ENCODE results near the gene SPATA3.

SPATA3 gene

DNA sequence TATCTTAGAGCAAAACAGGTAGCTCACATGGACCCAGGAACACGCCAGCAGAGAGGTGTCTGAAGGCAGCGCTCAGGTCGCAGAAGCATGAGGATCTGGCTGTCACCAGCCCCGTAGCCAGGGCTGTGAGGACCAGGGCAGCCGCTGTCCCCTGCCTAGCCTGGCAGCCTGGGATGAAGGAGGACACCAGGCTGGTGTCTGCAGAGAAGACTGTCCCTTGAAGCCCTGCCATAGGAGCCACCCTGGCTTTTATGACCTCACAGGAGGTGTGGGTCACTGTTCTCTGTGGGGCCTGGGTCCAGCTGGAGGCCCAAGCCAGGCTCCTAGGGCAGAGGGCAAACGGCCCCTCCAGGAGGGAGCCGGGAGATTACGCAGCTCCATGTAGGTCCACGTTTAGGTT, at the start of gene SPATA3:
Gene SPATA3 (plus strand): TSS at position 301 of the 400 bp plus-strand sequence. CDS start 113 bp downstream, outside the sequence.
- DNase-seq (ENCODE audit: low read depth in 1 of 2, low spot score in 1 of 2): no peak

DNA sequence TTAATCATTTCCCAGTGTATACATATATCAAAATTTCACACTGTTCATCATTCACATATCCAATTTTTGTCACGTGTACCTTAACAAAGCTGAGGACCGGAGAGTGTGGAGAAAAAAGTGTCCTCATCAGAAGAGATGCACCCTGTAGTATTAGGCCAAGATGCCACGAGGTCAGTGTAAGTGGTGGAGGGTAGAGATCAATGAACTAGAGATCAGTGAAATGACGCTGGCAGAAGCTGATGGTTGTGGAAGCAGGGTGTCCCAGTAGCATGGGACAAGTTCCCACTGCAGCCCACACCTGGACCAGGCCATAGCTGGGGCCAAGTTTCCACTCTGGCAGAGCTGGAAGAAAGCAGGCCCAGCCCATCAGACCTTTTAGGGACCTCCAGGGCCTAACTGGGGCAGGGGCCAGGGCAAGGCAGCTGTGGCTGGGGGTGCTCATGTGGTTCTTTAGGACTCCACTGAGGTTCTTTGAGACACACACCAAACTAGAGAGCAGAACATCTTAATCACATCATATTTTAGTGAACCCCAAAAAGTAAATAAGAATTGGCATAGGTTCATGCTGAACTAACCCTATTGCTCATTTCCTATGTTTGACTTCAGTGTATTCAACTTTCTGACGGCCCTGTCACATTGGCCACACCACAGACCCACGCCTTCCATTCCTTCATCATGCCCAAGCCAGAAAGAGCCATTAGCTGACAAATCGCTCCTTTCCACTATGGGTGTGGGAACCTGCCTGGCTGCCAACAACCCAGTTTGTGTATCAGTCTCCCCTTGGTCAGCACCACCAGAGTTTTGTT, 49.3 kb upstream of the SPATA3 start:
- no peak for DNase-seq (ENCODE audit: low read depth in 1 of 2, low spot score in 1 of 2)

DNA sequence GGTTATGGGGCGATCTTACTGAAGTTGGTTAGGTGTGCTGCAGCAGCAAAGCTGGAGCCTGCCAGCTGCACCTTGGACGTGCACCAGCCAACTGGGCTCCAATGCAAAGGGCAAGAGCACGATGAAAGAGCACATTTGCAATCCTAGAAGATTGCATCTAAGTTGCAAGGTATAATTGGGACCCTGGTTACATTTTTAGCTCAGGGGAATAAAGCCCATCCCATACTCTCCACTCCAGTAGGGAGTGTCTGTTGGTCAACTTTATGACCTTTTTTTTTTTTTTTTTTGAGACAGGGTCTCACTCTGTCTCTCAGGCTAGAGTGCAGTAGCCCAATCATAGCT, 48.7 kb upstream of the SPATA3 start:
- DNase-seq (ENCODE audit: low read depth in 1 of 2, low spot score in 1 of 2): no peak

DNA sequence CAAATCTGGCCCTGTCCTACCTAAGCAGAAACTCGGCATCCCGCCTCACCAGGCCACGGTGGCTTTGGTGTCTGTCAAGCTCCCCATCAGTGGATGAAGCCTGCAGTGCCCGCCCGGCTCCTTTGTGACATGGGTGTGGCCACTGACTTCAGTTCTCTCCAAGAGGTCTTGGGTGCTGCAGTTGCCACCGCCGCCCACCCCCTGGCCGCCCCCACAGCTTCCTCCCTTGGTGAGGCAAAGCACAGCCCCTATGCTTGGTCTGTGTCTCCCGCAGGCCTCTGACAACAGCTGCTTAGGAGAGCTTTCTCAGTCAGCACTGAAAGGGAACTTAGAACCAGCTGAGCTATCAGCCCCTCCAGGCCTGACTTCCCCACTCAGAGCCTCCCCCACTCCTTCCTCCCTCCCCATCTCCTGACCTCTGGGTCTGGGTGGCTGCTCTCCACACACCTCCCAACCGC, 48.0 kb upstream of the SPATA3 start:
- no peak for DNase-seq (ENCODE audit: low read depth in 1 of 2, low spot score in 1 of 2)

DNA sequence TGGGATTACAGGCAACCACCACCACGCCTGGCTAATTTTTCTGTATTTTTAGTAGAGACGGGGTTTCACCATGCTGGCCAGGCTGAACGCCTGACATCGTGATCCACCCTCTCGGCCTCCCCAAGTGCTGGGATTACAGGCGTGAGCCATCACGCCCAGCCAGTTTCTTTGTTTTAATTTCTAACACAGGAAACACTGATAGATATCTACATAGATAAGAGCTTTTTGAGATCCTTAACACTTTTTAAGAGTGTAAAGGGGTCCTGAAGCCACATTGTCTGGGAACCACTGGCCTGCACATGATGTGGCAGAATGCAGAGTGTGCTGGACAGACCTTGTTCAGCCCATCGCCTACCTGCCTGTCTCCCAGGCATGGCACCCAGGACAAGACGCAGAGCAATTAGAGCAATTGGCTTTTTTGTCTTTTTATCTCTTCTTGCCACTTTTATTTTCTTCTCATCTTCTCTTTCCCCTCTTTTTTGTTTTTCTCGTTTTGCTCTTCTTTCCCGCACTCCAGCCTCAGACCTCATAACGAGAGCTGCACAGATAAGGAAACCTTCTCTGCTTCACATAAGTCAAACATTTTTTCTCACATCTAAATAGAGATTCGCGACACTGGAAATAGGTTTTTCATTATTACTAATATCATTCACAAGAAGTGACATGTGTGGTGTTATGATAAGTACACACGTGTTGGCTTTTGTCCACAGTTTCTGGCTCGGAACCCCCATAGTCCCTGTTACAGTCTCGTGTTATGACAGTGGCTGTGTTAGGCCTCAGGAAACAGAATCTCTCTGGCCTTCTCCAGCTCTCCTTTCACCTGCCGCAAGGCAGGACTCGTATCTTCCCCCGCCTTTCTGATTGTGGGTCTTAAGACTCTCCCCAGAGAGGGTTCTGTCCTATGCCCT, 45.7 kb upstream of the SPATA3 start:
- DNase-seq (ENCODE audit: low read depth in 1 of 2, low spot score in 1 of 2): no peak

DNA sequence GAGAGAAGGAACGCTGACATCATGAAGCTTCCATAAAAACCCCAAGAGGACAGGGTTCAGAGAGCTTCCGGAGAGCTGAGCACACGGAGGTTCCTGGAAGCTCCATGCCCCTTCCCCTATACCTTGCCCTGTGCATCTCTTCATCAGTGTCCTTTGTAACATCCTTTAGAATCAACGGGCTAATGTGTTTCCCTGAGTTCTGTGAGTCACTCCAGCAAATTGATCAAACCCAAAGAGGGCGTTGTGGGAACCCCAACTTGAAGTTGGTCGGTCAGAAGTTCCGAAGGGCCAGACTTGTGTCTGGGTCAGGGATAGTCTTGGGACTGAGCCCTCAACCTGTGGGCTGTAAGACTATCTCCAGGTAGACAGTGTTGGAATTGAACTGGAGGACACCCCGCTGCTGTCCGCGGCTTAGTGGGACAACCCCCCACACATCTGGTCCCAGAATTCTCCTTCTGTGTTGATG, 45.0 kb upstream of the SPATA3 start:
- DNase-seq (ENCODE audit: low read depth in 1 of 2, low spot score in 1 of 2): no peak

DNA sequence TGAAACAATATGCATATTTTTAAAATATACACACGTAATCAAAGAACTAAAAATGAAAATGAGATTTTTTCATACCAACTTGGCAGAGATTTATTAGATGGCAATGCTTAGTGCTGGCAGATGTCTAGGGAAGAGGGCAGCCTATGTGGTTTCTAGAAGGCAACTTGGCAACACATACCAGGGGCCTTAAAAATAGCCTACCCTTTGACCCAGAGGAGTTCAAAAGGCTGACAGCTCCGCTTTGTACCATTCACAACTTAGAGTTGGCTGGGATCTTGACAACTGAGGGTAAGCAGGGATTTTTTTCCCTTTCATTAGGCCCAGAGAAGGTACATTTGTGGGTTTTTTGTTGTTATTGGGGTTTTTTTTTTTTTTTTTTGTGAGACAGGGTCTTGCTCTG, 44.5 kb upstream of the SPATA3 start:
- DNase-seq (ENCODE audit: low read depth in 1 of 2, low spot score in 1 of 2): no peak

DNA sequence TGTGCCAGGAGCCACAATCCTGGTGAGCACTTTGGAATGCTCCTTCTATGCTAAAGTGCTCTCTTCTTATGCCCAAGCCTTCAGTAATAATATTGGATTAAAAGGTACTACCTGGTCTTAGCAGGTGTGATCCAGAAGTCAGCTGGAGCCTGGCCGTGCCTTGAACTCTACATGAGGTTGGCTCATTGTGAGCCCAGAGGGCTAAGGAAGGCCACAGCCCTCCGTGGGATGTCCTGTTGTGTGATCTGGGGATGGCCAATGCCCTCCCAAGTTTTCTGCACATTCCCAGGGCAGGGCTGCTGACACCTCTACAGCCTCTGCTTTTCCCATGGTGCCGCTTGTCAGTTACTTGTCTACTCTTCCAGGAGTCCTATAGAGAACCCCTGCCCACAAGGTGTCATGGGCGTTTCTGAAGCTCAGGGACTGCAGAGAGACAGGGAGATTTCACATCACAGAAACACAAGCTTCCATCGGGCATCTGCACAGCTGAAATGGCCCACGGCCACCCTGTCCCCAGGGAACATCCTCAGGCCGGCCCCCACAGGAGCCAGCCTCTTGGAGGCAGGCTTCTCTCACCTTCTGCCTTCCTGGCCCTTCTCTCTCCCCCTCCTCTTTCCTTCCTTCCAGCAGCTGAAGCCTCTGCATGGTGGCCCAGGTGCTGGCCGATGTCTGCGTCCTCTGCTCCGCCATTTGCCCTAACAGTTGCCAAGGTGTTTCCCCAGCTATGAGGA, 43.5 kb upstream of the SPATA3 start:
- no peak for DNase-seq (ENCODE audit: low read depth in 1 of 2, low spot score in 1 of 2)

DNA sequence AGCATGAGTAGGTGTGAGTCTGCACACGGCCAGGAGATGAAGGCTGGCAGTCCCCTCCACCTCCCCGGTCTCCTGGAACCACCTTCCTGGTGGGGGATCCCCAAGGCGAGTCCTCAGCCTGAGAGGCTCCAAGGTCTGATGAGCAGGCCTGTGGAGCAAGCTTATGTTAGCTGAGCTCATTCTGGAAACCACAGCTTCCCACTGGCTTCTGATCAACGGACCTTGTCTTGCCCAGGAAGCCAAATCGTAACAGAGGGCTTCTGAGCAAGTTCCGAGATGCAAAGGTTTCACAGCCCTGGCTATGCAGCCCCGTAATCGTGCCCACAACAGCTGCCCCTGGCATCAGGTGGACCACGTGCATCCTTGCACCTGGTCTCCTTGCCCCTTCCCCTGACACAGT, 42.1 kb upstream of the SPATA3 start:
- DNase-seq (ENCODE audit: low read depth in 1 of 2, low spot score in 1 of 2): no peak

DNA sequence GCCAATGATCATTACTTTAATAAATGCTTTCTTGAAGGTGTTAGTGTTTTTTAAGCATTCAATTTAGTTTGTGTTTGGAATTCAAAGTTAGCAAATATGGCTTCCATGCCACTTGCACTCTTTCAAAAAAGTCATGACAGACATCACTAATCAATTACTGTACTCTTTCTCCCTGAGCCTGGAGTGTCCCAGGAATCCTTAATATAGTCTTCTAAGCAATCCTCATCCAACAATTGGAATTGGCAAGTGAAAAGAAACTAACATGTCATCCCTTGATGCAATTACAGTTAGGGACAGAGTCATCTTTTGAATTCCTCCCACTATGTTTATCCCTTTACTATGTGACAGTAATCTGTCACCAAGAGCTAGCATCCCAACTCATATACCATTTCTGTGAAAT, 41.2 kb upstream of the SPATA3 start:
- DNase-seq (ENCODE audit: low read depth in 1 of 2, low spot score in 1 of 2): no peak

DNA sequence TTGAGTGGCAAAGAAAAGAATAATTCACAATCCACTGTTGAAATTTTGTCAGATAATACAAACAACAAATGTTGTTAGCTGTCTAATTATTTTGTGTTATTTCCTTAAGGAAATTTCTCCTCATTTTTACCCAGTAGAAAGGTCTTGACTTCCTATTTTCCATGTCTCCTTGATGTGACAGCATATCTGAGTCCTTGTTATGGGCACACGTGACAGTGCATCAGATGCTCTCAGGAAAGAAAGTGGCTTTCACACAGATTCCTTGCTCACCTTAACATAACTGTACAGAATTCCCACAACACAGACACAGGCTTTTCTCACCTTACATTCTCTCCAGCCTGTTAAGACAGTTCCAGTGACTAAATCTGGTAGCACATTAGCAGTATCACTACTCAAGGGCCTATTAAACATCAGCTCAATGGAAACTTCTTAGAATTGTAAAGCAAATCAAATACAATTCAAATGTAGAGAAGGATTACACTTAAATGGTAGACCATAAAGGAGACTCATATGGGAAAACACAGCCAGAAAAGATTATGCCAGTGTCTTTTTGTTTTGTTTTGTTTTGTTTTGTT, 40.7 kb upstream of the SPATA3 start:
- DNase-seq (ENCODE audit: low read depth in 1 of 2, low spot score in 1 of 2): no peak

DNA sequence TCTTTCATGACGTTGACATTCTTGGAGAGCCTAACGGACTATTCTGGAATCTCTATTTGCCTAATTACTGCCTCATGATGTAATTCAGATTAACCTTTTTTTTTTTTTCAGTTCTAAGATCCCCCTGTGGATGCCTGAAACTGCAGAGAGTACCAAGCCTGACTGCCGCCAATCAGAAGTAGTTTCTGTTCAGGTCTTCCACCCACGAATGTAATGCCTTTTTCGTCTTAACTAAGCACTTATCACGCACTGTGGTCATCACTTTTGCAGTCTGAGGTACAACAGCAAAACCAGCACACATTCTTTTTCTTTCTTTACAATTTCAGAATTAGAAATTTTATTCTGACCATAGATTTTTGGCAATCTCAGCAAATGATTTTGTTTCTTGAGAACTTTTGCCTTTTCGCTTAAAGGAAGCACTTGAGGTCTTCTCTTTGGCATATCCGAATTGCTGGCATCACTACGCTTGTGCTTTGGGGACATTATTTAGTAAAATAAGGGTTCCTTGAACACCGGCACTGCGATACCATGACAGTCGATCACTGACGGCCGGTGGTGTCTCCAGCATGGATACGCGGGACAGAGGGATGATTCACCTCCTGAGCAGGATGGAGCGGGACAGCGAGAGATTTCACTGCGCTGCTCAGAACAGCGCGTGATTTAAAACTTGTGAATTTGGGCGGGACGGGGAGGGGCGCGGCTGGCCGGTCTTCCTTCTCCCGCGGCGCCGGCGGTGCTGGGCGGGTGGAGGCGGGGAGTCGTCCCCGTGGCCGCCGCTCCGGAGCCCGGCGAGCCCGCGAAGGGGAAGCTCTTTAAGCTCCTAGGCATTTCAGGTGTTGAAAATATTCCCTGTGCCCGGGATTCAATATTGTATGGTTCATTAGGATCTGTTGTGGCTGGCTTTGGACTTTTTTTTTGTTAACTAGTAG, 38.8 kb upstream of the SPATA3 start:
- peak in 1 of 2 donors; percentile 48 for DNase-seq (ENCODE audit: low read depth in 1 of 2, low spot score in 1 of 2)

DNA sequence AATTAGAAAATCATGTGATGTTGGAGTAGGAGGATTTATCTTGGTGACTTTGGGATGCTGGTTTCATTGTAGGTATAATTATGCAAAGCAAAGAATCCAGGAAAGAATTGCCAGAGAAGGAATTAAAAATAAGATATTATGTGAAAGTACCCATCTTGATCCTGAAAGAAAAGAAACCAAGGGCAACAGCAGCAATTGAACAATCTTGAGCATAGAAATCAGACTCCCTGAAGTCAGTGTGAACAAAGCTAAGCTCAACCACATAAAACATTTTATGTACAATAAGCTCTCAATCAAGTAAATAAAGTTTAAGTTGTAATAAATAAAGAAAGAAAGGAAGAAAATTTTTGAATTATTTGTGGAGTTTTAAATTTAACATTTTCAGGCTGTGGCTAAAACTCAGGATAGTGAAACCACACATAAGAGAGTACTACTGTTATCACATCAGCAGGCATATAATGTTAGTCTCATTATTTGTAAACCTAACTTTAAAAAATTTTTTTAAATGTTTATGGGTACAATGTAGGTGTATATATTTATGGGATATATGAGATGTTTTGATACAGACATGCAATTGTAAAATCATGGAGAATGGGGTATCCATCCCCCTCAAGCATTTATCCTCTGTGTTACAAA, 38.0 kb upstream of the SPATA3 start:
- no peak for DNase-seq (ENCODE audit: low read depth in 1 of 2, low spot score in 1 of 2)

DNA sequence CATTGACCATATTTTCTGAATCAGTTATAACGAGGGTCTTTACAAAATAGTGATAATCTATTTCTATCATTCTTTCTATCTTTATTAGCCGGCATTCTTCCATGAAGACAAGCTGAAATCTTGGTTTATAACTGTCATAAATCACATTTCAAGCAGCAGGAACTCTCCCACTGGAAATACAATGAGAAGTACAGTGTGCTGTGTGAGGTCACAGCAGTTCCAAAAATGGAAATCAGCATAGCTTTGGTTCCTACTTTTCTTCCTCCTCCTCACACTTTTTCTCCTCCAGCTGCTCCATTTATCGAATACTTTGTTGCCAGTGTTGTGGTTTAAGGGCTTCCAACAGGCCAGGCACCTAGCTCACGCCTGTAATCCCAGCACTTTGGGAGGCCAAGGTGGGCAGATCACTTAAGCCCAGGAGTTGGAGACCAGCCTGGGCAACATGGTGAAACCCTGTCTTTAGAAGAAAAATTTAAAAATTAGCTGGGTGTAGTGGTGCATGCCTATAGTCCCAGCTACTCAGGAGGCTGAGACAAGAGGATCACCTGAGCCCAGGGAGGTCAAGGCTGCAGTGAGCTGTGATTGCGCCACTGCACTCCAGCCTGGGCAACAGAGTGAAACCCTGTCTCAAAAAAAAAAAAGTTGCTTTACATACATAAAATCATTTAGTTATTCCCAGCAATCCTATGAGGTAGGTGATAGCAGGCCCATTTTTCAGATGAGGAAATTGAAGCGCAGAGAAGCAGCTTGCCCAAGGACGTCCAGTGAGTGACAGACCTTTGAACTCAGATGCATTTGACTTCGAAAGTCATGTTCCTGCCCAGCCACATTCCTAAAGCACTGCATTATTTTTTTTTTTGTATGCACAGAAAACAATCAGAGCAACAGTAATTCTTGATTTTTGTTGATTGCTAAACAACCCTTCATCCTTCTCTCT, 36.8 kb upstream of the SPATA3 start:
- no peak for DNase-seq (ENCODE audit: low read depth in 1 of 2, low spot score in 1 of 2)

DNA sequence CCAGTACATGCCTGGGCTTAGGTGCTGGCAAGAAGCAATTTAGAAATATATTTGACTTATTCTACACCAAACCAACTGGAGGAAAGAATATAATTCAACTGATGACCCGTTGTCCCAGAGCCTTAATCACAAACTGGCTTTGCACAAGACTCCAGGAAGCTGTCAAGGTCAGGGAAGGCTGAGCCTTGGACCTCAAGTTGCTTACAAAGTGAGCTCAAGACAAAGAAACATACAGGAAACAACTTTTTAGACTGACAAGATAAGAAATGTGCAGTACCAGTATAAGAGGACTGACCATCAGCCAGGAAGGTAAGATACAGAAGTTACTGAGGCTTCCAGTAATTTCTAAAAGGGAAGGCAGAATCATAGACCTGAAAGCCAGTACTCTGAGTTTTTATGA, 35.9 kb upstream of the SPATA3 start:
- no peak for DNase-seq (ENCODE audit: low read depth in 1 of 2, low spot score in 1 of 2)

DNA sequence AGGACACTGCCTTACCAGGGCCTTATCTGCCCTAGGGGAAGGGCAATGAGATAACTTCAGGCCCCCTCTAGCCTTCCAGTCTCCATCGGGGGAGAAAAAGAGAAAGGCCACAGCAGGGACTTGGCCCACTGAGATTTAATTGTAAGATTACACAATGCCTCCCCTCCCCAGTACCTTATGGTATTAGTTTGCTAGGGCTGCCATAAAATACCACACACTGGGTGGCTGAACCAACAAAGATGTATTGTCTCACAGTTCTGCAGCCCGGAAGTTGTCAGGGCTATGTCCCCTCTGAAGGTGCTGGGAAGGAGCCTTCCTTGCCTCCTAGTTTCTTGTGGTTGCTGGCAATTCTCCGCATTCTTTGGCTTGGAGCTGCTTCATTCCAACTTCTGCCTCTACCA, 34.8 kb upstream of the SPATA3 start:
- no peak for DNase-seq (ENCODE audit: low read depth in 1 of 2, low spot score in 1 of 2)

DNA sequence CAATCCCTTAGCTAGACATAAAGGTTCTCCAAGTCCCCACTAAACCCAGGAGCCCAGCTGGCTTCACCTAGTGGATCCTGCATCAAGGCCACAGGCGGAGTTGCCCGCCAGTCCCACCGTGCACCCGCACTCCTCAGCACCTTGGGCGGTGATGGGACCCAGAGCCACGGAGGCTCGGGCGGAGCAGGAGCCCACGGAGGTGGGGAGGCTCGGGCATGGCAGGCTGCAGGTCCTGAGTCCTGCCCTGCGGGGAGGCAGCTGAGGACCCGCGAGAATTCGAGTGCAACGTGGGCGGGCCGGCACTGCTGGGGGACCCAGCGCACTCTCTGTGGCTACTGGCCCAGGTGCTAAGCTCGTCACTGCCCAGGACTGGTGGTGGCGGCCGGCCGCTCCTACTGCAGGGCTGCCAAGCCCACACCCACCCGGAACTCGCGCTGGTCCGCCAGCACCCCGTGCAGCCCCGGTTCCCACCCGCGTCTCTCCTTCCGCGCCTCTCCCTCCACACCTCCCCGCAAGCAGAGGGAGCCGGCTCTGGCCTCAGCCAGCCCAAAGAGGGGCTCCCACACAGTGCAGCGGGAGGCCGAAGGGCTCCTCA, 31.7 kb upstream of the SPATA3 start:
- no peak for DNase-seq (ENCODE audit: low read depth in 1 of 2, low spot score in 1 of 2)

DNA sequence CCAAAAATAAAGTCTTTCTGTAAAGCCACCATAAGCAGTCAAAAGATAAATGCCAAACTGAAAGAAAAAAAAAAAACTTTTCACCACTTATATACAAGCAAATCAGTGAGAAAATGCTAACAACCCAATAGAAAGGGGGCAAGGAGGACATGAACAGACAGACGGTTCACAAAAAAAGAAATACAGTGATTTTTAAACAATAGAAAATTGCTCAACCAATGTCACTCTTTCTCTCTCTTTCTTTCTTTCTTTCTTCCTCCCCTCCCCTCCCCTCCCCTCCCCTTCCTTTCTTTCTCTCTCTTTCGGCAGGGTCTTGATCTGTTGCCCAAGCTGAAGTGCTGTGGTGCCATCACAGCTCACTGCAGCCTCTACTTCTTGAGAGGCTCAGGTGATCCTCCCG, 28.8 kb upstream of the SPATA3 start:
- no peak for DNase-seq (ENCODE audit: low read depth in 1 of 2, low spot score in 1 of 2)
